SK-N-MC (cell line): ENCODE measurements around the gene TPRN.

ENCODE experiments used
- EZH2 ChIP-seq: fragments of 200-600 bp; sonication (generic); IDR thresholded peaks from one replicate; pipeline ENCODE4 v1.6.1; 2017; ENCODE audit warnings: antibody characterized with exemption
- POLR2AphosphoS5 ChIP-seq: IDR thresholded peaks from 2 replicates; pipeline ENCODE4 v1.6.1; 2012; ENCODE audit warnings: mild to moderate bottlenecking, low read depth, low read length, borderline replicate concordance

GRCh38 chr9:137194909-137195308 is 5.6 kb downstream of the TPRN start:
- TF ChIP-seq POLR2AphosphoS5 = no peak
- no peak for TF ChIP-seq EZH2
